Testis (tissue), 2 donors: ENCODE measurements around the gene OR2M3.

Experiments used
- POLR2A ChIP-seq: fragments of 450-650 bp; IDR thresholded peaks from one replicate; pipeline ENCODE4 v1.6.1; 2017; ENCODE audit warnings: antibody characterized with exemption, mild to moderate bottlenecking, moderate library complexity
- TF ChIP-seq, protein P1 (sequence below), 3 experiments: fragments of 450-650 bp in 2 of 3; fragments of 200-600 bp in 1 of 3; sonication (generic) in 1 of 3; IDR thresholded peaks; one replicate each; pipeline ENCODE4 v1.5.1; 2016 to 2019; ENCODE audit warnings: antibody characterized with exemption in 3 of 3, mild to moderate bottlenecking in 2 of 3, moderate library complexity in 1 of 3

DNA sequence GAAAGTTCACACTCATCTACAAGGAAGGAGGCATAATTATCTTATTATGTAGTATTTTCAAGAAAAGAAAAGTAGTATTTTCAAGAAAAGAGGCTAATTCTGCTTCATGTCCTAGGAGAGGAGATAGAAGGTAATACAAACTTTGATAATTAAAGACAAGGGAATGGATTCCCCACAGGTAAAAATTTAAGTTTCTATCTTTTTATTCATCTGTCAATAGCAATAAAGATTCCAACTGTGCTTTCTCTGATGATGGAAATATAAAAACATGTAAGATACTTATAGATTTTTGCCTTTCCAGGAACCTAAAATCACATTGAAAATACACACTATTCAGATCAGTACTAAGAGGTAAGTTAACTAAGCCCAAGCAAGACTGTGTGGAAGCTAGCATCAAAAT lies 22.5 kb upstream of the OR2M3 start, which contains the start of gene OR2M2:
- TF ChIP-seq, protein P1, sequence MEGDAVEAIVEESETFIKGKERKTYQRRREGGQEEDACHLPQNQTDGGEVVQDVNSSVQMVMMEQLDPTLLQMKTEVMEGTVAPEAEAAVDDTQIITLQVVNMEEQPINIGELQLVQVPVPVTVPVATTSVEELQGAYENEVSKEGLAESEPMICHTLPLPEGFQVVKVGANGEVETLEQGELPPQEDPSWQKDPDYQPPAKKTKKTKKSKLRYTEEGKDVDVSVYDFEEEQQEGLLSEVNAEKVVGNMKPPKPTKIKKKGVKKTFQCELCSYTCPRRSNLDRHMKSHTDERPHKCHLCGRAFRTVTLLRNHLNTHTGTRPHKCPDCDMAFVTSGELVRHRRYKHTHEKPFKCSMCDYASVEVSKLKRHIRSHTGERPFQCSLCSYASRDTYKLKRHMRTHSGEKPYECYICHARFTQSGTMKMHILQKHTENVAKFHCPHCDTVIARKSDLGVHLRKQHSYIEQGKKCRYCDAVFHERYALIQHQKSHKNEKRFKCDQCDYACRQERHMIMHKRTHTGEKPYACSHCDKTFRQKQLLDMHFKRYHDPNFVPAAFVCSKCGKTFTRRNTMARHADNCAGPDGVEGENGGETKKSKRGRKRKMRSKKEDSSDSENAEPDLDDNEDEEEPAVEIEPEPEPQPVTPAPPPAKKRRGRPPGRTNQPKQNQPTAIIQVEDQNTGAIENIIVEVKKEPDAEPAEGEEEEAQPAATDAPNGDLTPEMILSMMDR (IDR thresholded peaks at IDR 0.05): no peak
- no peak for TF ChIP-seq POLR2A
